Vagina (tissue), 2 donors: ENCODE results near the gene KIF5B. TPM values are rescaled to one million over a fixed set of nuclear protein-coding genes. Genes with fewer than 3 reads are reported as not detected.
"Not testable (repeated sequence)": the region's sequence is repeated elsewhere in the genome, so short reads cannot be mapped to it uniquely, and the experiment has no call there.

ENCODE experiments used
- DNase-seq, 2 donors: peaks; one replicate each; pipeline ENCODE4 v3.0.0-alpha.2; 2017; ENCODE audit errors: extremely low spot score in 2 of 2
- H3K27ac ChIP-seq: fragments of 200-600 bp; sonication (generic); one replicate; pipeline ENCODE4 v1.5.1; 2019
- H3K27me3 ChIP-seq: fragments of 200-600 bp; sonication (generic); one replicate; pipeline ENCODE4 v1.5.1; 2019
- H3K36me3 ChIP-seq, 2 donors: fragments of 200-600 bp; sonication (generic); one replicate each; pipeline ENCODE4 v1.5.1; 2017 to 2019
- H3K4me1 ChIP-seq: fragments of 200-600 bp; sonication (generic); one replicate; pipeline ENCODE4 v1.5.1; 2019
- H3K4me3 ChIP-seq, 2 donors: fragments of 200-600 bp; sonication (generic); 1 replicate in 1 of 2; 2 replicates in 1 of 2; pipeline ENCODE4 v1.5.1; 2016 to 2019
- H3K9me3 ChIP-seq: fragments of 200-600 bp; sonication (generic); one replicate; pipeline ENCODE4 v1.5.1; 2019
- POLR2A ChIP-seq, 2 donors: fragments of 450-650 bp; IDR thresholded peaks; one replicate each; pipeline ENCODE4 v1.6.1; 2017; ENCODE audit warnings: antibody characterized with exemption in 2 of 2, mild to moderate bottlenecking in 2 of 2, moderate library complexity in 2 of 2
- POLR2AphosphoS5 ChIP-seq, 2 donors: sonication (generic); formaldehyde crosslinking; IDR thresholded peaks; one replicate each; pipeline ENCODE4 v1.9.0; 2017; ENCODE audit warnings: antibody characterized with exemption in 2 of 2, mild to moderate bottlenecking in 2 of 2, low read depth in 1 of 2; ENCODE audit not compliant: insufficient read depth in 1 of 2
- intact Hi-C: fragments of 100-400 bp; cut with DNase I; formaldehyde crosslinking; loops from one replicate; pipeline ENCODE4 v1.15.1; 2023
- total RNA-seq: library from RNA; depleted of rRNA; stranded (reverse); fragments of >200 nt; gene quantifications from one replicate; pipeline ENCODE4 v1.2.3, GENCODE V29; 2016
- TF ChIP-seq, protein P1 (sequence below), 3 experiments: fragments of 450-650 bp in 2 of 3; fragments of 200-600 bp in 1 of 3; sonication (generic) in 1 of 3; IDR thresholded peaks; one replicate each; pipeline ENCODE4 v1.5.1; 2017 to 2019; ENCODE audit warnings: antibody characterized with exemption in 3 of 3, mild to moderate bottlenecking in 2 of 3, moderate library complexity in 2 of 3

Gene KIF5B
- total RNA-seq, 1 donor from 2014 or later: 74.2 TPM

GRCh38 chr10:32048282-32048681 is 7.9 kb downstream of the KIF5B start:
- TF ChIP-seq POLR2A (IDR thresholded peaks at IDR 0.05): no peak
- no peak for TF ChIP-seq POLR2AphosphoS5 (IDR thresholded peaks at IDR 0.05; ENCODE audit: insufficient read depth in 1 of 2, low read depth in 1 of 2)
- TF ChIP-seq, protein P1, sequence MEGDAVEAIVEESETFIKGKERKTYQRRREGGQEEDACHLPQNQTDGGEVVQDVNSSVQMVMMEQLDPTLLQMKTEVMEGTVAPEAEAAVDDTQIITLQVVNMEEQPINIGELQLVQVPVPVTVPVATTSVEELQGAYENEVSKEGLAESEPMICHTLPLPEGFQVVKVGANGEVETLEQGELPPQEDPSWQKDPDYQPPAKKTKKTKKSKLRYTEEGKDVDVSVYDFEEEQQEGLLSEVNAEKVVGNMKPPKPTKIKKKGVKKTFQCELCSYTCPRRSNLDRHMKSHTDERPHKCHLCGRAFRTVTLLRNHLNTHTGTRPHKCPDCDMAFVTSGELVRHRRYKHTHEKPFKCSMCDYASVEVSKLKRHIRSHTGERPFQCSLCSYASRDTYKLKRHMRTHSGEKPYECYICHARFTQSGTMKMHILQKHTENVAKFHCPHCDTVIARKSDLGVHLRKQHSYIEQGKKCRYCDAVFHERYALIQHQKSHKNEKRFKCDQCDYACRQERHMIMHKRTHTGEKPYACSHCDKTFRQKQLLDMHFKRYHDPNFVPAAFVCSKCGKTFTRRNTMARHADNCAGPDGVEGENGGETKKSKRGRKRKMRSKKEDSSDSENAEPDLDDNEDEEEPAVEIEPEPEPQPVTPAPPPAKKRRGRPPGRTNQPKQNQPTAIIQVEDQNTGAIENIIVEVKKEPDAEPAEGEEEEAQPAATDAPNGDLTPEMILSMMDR (IDR thresholded peaks at IDR 0.05): no peak
- no peak overlapping the region for H3K27ac ChIP-seq
- peaks cover 0 to 41% of the 10 kb centered on the region in 2 donors for H3K36me3 ChIP-seq
- intact Hi-C loops: no loop called here
- no peaks in the 10 kb centered on the region for H3K9me3 ChIP-seq
- DNase-seq: no peak
- no peaks in the 10 kb centered on the region for H3K27me3 ChIP-seq
- H3K4me1 ChIP-seq: peaks cover 79% of the 10 kb centered on the region
- no peak overlapping the region for H3K4me3 ChIP-seq

DNA sequence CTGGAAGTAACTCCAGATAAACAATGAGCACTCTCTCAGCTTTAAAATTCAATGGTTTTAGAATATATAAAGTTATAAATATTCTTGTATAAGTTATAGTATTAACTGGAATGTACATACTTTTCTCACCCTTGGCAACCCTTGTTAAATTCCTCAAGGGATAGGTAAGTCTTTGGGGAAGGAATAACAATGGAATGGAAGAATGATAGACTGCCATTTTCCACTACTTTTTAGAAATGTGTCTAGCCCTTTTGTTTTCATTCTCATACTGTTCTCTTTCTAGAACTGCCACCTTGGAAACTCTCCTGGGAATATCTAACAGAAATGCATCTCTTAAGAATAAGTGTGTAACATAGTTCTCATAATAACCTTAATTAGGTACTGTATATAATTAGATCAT is 8.3 kb downstream of the KIF5B start:
- DNase-seq: no peak
- TF ChIP-seq POLR2AphosphoS5 (IDR thresholded peaks at IDR 0.05; ENCODE audit: insufficient read depth in 1 of 2, low read depth in 1 of 2): no peak
- TF ChIP-seq, protein P1 (IDR thresholded peaks at IDR 0.05): no peak
- no peak for TF ChIP-seq POLR2A (IDR thresholded peaks at IDR 0.05)
- Histone ChIP-seq H3K27ac (no peak overlapping the region), H3K9me3 (no peaks in the 10 kb centered on the region), H3K4me1 (peaks cover 79% of the 10 kb centered on the region), H3K27me3 (no peaks in the 10 kb centered on the region), H3K4me3 (no peak overlapping the region), H3K36me3 (peaks cover 0 to 41% of the 10 kb centered on the region in 2 donors)
- intact Hi-C loops: no loop called here

DNA sequence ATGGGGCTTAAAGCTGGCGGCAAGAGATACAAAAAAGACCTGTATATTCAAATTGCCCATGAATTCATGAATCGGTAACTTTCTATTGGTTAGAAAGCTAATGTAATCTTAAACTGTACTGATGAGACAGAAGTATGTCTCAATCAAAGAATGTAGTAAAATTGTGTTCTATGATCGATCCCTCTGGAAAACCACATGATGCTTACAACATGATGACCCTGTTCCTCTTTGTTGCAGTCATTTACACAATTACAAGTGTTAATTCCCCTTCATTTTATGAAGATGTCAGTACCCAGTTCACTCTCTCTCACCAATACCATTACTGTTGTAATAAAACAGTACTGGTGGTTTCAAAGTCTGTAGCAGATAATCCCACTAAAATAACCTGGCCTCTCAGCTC is 10.1 kb downstream of the KIF5B start:
- TF ChIP-seq, protein P1 (IDR thresholded peaks at IDR 0.05): no peak
- TF ChIP-seq POLR2AphosphoS5 (IDR thresholded peaks at IDR 0.05; ENCODE audit: insufficient read depth in 1 of 2, low read depth in 1 of 2) (no peak), POLR2A (IDR thresholded peaks at IDR 0.05) (no peak)
- H3K4me1 ChIP-seq: peaks cover 78% of the 10 kb centered on the region
- peaks cover 0 to 41% of the 10 kb centered on the region in 2 donors for H3K36me3 ChIP-seq
- H3K27me3 ChIP-seq: no peaks in the 10 kb centered on the region
- no peak overlapping the region for H3K4me3 ChIP-seq
- intact Hi-C loops: no loop called here
- DNase-seq: no peak
- H3K27ac ChIP-seq: no peak overlapping the region
- H3K9me3 ChIP-seq: no peaks in the 10 kb centered on the region

GRCh38 chr10:32042730-32043129 is 13.5 kb downstream of the KIF5B start:
- intact Hi-C loops, H3K27me3 ChIP-seq, H3K27ac ChIP-seq, DNase-seq, H3K9me3 ChIP-seq, H3K4me3 ChIP-seq: not testable (repeated sequence)
- Histone ChIP-seq H3K36me3 (peaks cover 0 to 38% of the 10 kb centered on the region in 2 donors), H3K4me1 (peaks cover 56% of the 10 kb centered on the region)

GRCh38 chr10:32041290-32042028 is 14.8 kb downstream of the KIF5B start:
- H3K4me1 ChIP-seq: peaks cover 56% of the 10 kb centered on the region
- H3K36me3 ChIP-seq: peaks cover 0 to 36% of the 10 kb centered on the region in 2 donors
- intact Hi-C loops: no loop called here

More at GRCh38 chr10:32041290-32042028, 14.8 kb downstream of the KIF5B start:
- no peak for DNase-seq
- Histone ChIP-seq H3K27ac (no peak overlapping the region), H3K27me3 (no peaks in the 10 kb centered on the region), H3K4me3 (no peak overlapping the region), H3K9me3 (no peaks in the 10 kb centered on the region)
- no peak for TF ChIP-seq POLR2A (IDR thresholded peaks at IDR 0.05)
- no peak for TF ChIP-seq POLR2AphosphoS5 (IDR thresholded peaks at IDR 0.05; ENCODE audit: insufficient read depth in 1 of 2, low read depth in 1 of 2)
- TF ChIP-seq, protein P1 (IDR thresholded peaks at IDR 0.05): no peak
